CD4-positive, alpha-beta T cell treated with Interleukin-6 at 100 ng/mL for 8 hours (primary cell): Measurements from ENCODE around the gene BIRC6.
"Not testable (repeated sequence)": the region's sequence is repeated elsewhere in the genome, so short reads cannot be mapped to it uniquely, and the experiment has no call there.

Source experiments
- DNase-seq: peaks from one replicate; pipeline ENCODE4 v3.0.0-alpha.2; 2020; ENCODE audit warnings: mixed read lengths, low spot score

Gene BIRC6

GRCh38 chr2:32452338-32453064, 95.7 kb downstream of the BIRC6 start:
- no peak for DNase-seq

DNA sequence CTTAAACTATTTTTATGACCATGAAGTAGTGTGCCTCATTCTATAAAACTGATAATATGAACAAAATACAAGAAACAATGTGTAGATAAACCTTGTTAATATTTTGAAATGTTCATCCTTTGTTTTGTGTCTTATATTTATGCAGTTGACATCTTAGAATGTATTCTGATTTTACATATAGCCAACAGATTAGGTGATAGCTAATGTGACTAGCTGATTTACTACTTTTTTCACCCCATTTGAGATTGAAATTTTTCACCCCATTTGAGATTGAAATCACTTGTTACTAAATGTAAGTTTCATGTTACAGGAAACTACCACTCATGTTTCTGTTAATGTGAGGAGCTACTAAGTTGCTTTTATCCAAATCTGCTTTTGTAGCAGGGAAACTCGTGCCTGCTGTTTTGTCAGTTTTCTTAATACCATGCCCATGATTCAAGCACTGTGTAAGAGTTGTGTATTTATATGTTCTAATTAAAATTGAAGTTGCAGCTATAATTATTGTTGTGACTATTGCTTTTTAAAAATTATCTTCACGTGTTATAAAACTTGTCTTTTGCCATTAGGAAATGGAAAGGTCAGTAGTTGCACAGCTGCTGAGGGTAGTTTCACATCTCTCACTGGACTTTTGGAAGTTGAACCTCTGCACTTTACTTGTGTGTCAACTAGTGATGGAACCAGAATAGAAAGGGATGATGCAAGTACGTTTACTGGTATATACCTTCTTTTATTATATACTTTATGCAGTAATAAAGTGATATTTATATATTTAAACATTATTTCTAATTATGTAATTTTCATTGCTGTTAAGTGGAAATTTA, 96.6 kb downstream of the BIRC6 start:
- no peak for DNase-seq

GRCh38 chr2:32455816-32456215, 99.0 kb downstream of the BIRC6 start:
- no peak for DNase-seq

- no peak for DNase-seq
Observed at GRCh38 chr2:32456808-32457207, 100.0 kb downstream of the BIRC6 start.

DNA sequence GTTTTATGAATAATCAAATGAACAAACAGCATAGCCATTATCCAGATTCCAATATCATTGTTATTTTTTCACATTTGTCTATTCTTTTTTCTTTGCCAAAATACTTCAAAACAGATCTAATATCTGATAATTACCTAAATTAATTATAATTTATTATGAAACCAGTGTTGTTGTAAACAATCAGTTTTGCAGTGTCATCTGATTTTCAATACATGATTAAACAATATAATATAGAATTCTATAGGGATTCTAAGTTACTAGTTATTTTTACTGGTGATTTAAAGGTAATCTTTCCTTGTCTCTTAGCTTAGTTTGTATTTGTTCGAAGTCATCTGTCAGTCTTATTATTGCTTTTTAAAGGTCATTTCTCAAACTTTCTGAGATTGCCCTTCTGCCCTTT, 101.0 kb downstream of the BIRC6 start:
- DNase-seq, result no peak

GRCh38 chr2:32460861-32461260, 104.0 kb downstream of the BIRC6 start:
- not testable (repeated sequence) for DNase-seq

DNA sequence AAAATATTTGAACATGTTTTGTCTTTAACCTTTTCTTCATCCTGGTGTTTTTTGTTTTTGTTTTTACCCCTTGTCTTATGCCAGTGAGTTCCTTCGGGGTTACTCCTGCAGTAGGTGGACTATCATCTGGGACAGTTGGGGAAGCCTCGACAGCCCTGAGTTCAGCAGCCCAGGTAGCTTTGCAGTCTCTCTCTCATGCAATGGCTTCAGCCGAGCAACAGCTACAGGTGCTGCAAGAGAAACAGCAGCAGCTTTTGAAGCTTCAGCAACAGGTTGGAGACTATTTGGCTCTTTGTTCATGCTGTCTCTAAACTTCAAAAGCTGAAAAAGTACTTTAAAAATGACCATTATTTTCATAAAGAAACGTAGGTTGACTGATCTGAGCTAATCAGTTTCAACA, 106.3 kb downstream of the BIRC6 start:
- DNase-seq, result no peak

- DNase-seq, result no peak
Observed at GRCh38 chr2:32464431-32464830, 107.6 kb downstream of the BIRC6 start.

DNA sequence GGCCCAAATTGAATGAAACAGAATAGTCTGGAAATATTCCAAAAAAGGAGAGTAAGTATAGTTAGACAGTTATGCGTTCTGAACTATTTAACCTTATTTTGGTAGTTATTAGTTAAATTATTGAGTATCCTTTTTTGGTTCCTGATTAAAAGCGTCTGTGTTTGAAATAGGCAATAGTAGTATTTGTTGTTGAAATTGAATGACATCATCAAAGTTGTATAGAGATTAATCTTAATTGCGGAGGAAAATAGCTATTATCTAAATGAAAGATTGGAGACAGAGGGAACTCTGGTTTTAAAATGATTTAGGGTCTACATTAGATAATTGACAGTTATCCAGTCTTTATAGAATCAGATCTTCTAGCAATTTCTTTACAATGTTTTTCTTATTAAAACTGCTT, 115.8 kb downstream of the BIRC6 start:
- DNase-seq, result no peak

- no peak for DNase-seq
Observed at GRCh38 chr2:32474381-32474780, 117.6 kb downstream of the BIRC6 start.

DNA sequence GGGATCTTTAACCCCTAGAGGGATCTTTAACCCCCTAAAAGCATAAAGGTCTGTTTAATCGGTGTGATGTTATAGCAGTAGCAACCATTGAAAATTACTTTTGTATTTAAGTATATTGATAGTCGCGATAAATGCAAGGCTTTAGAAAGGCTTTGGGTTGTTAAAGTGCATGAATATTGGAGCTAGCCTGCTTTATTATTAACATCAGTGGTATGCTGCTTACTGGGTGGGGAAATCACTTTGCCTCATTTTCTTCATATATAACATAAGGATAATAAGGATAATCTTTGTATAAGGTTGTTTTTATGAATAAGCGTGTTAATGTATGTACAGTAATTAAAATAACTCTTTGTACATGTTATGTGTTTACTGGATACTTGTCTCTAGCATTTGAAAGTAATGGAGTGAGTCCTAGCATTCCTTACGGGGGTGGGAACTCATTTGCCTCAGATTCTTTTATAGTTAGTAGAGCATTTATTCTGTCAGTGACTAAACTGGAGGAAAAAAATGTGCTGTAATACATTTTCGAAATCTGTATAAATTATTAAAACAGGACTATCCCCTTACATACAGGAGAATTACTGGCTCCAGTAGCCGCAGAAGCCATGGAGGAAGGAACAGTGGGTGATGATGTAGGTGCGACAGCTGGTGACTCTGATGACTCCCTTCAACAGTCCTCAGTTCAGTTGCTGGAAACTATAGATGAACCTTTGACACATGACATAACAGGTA, 122.2 kb downstream of the BIRC6 start:
- DNase-seq, result no peak

DNA sequence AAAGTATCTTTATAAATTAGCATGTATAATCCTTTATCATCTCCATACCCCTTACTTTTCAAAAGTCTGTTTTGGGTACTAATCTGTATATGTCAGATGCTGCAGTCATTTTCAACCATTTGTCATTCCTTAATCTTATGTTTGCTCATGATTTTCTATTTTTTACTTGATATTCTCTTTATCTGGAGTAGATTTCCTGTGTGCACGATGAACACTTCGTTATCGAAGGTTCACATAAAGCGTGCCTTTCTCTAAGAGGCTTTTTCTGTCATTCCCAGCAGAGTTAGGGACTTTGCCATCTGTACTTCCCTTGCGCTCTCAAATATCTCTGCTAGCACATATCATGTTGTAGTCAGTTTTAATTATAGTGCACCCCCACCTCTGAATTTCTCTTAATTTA, 123.2 kb downstream of the BIRC6 start:
- no peak for DNase-seq

- DNase-seq, result no peak
Observed at GRCh38 chr2:32482471-32482870, 125.6 kb downstream of the BIRC6 start.

DNA sequence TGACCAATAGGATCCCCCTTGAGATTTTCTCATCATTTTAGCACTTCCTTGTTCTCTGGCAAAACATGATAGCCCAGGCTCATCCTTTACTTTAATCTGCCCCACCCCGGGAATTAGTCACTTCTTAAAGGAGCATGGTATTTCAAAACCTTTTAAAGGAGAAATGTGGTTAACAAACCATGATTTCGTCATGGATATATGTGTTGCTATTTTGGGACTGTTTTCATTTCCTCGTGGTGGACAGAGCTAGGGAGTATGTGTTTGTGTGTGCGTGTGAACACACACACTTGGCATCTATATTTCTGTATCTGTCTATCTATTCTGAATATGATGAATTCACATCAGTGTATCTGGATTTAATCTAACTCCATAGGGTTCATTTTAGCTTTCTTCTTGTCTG, 128.1 kb downstream of the BIRC6 start:
- DNase-seq, result no peak

DNA sequence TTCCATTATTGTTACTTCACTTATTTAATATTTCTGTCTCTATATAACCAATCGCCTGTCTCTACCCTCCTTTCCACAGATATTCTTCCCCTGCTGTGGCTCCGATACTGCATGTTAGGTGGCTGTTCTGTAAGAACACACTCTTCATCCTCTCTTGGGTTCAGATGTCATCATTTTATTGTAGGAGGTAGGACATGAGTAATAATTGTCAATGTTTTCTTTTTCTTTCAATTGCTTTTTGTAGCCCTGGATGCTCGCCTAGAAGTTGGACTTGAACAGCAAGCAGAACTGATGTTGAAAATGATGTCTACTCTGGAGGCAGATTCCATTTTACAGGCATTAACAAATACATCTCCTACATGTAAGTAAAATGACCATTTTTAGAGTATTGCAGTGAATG, 128.6 kb downstream of the BIRC6 start:
- no peak for DNase-seq

DNA sequence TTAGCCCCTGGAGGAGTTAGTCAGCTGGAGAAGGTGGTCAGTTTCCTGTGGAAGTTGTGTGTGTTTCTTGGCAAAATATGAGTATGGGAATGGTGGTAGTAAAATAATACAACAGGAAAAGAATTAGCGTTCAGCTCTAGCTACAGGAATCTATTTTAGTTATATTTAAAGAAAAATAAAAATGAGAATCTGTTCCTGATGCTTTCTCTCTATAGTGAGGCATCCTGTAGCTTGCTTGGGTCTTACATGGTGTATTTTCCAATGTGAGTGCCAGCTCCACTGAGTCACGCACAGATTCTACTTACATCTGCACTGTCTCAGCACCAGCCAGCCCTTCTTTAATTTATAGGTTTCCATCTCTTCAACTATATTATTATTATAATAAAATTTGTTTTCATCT, 132.2 kb downstream of the BIRC6 start:
- DNase-seq, result no peak

DNA sequence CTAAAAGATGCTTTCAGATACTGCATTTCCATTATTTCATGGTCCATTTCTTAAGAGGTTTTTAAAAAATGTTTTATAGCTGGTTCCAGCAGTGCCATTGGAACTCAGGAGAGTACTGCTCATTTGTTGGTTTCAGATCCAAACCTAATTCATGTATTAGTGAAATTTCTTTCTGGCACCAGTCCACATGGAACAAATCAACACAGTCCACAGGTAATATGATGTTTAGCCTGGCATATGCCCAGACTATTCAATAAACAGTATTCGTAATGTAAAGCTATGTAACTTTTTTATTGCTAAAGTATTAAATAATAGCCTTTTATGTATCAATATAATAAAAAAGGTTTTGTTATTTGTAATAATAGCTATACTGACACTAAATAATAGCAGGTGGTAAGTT, 134.5 kb downstream of the BIRC6 start:
- no peak for DNase-seq

- DNase-seq, result no peak
Observed at GRCh38 chr2:32495139-32495538, 138.3 kb downstream of the BIRC6 start.

- DNase-seq, result no peak
Observed at GRCh38 chr2:32496662-32497061, 139.8 kb downstream of the BIRC6 start.

GRCh38 chr2:32498306-32498705, 141.5 kb downstream of the BIRC6 start:
- no peak for DNase-seq

DNA sequence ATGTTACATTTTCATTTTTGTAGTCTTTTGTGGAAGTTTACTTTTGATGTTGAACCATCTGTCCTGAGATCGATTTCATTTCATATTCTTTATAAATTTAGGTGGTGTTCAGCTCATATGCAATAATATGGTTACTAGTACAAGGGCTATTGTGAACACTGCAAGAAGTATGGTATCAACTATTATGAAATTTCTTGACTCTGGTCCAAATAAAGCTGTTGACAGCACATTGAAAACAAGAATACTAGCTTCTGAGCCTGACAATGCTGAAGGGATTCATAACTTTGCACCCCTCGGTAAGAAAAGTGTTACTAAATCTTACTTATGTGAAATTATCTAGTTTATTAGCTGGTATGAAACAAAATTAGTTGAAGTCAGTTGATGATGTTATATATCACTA, 146.1 kb downstream of the BIRC6 start:
- no peak for DNase-seq

DNA sequence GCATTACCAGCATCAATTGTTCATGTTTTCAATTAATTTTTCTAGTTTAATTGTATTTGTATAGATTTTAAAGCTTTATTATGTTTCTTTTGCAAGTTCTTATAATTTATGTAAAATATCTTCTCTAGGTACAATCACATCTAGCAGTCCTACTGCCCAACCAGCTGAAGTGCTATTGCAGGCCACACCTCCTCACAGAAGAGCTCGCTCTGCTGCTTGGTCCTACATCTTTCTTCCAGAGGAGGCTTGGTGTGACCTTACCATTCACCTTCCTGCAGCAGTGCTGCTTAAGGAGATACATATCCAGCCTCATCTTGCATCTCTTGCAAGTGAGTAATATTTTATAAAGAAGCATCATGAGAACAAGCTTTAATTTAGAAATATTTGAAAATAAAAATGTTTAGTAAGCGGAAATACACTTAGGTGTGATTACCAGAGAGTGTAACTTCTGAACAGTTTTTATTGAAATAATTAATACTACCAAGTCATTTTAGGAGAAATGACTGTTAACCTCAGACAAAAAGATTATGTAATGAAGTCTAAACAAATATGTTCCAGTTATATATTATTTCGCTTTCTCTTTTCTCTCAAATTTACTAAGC, 148.2 kb downstream of the BIRC6 start:
- no peak for DNase-seq

DNA sequence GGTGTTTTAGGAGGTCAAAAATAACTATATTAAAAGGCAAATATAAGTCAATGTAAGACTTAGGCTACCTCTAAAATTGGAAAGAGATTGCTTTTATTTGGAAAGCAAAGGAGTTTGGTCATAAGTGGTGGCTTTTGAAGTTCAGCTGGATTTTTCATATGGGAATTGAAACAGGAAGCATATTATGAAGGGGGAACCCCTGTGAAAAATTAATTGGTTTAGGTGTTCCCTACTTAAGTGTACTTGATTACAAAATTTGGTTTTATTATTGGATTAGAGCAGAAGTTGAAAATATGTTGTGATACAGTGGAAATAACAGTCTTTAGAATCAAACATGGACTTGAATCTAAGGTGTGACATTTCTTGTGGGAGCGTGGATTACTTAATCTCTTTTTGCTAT, 149.6 kb downstream of the BIRC6 start:
- DNase-seq, result no peak
